IMR-90 (cell line): ENCODE measurements around the gene TRIM46. TPM values are rescaled to one million over a fixed set of nuclear protein-coding genes. Genes with fewer than 3 reads are reported as not detected.

Source experiments
- ATAC-seq: fragments of 200-7000 bp; cut with Tn5 transposase; 2 replicates; pipeline ENCODE4 v1.9.1; 2020; ENCODE audit warnings: low read depth, mild to moderate bottlenecking, moderate library complexity
- BruUV-seq: library from RNA; stranded (reverse); fragments of 400-500 nt; replicated peaks from 2 replicates; lab custom pipeline; 2021; lab: Mats Ljungman, UMichigan
- CTCF ChIA-PET: fragments of 300-600 bp; formaldehyde crosslinking; extraction: SDS; loops from one replicate; lab custom pipeline; 2021; ENCODE audit warnings: antibody characterized with exemption; lab: Yijun Ruan, JAX
- POLR2A ChIA-PET: fragments of 300-600 bp; sonication (Branson Sonifier 250); formaldehyde crosslinking; loops from one replicate; lab custom pipeline; 2022; ENCODE audit warnings: antibody characterized with exemption; ENCODE audit not compliant: unreplicated experiment; lab: Charles Lee
- DNase-seq: peaks from one replicate; pipeline ENCODE4 v3.0.0; 2013
- H2AFZ ChIP-seq: replicated peaks from 2 replicates; pipeline ENCODE3; 2013; ENCODE audit warnings: low read length, mild to moderate bottlenecking; ENCODE audit not compliant: poor library complexity
- H2AK5ac ChIP-seq: 2 replicates; pipeline ENCODE4 v1.6.1; 2013; ENCODE audit warnings: low read depth, low read length, inconsistent platforms
- H2AK9ac ChIP-seq: replicated peaks from 2 replicates; pipeline ENCODE3; 2013; ENCODE audit warnings: mild to moderate bottlenecking, low read depth, low read length, moderate library complexity; ENCODE audit not compliant: poor library complexity
- H2BK120ac ChIP-seq: 2 replicates; pipeline ENCODE4 v1.6.1; 2013; ENCODE audit warnings: low read depth, low read length, inconsistent platforms
- H2BK15ac ChIP-seq: 3 replicates; pipeline ENCODE4 v1.6.1; 2013; ENCODE audit warnings: low read depth, low read length, inconsistent platforms
- H2BK20ac ChIP-seq: 2 replicates; pipeline ENCODE4 v1.6.1; 2013; ENCODE audit warnings: low read depth, mild to moderate bottlenecking, inconsistent platforms, low read length, moderate library complexity
- H2BK5ac ChIP-seq: 2 replicates; pipeline ENCODE4 v1.6.1; 2013; ENCODE audit warnings: mild to moderate bottlenecking, low read depth, low read length, inconsistent platforms; ENCODE audit not compliant: poor library complexity, severe bottlenecking
- H3K14ac ChIP-seq: replicated peaks from 2 replicates; pipeline ENCODE4 v1.6.1; 2013; ENCODE audit warnings: low read depth, low read length, inconsistent platforms
- H3K18ac ChIP-seq: 2 replicates; pipeline ENCODE4 v1.6.1; 2013; ENCODE audit warnings: low read depth, low read length, control low read depth
- H3K23ac ChIP-seq: 2 replicates; pipeline ENCODE4 v1.6.1; 2013; ENCODE audit warnings: low read depth, low read length, inconsistent platforms
- H3K27ac ChIP-seq: 2 replicates; pipeline ENCODE4 v1.5.1; 2013; ENCODE audit warnings: mild to moderate bottlenecking, control low read depth, low read length; ENCODE audit not compliant: insufficient read depth
- H3K27me3 ChIP-seq: 2 replicates; pipeline ENCODE4 v1.6.1; 2013; ENCODE audit warnings: low read length; ENCODE audit not compliant: control insufficient read depth, insufficient read depth
- H3K36me3 ChIP-seq: 2 replicates; pipeline ENCODE4 v1.6.1; 2013; ENCODE audit warnings: low read length, mixed read lengths; ENCODE audit not compliant: control insufficient read depth, insufficient read depth
- H3K4ac ChIP-seq: 2 replicates; pipeline ENCODE4 v1.6.1; 2013; ENCODE audit warnings: low read depth, low read length, inconsistent platforms
- H3K4me1 ChIP-seq: 2 replicates; pipeline ENCODE4 v1.6.1; 2013; ENCODE audit warnings: low read length, mixed read lengths; ENCODE audit not compliant: control insufficient read depth, insufficient read depth
- H3K4me2 ChIP-seq: 2 replicates; pipeline ENCODE4 v1.6.1; 2013; ENCODE audit warnings: low read depth, mild to moderate bottlenecking, control low read depth, low read length, moderate library complexity
- H3K4me3 ChIP-seq: 2 replicates; pipeline ENCODE4 v1.5.1; 2013; ENCODE audit warnings: low read depth, mild to moderate bottlenecking, control low read depth, low read length, moderate library complexity; ENCODE audit not compliant: insufficient read depth
- H3K56ac ChIP-seq: 2 replicates; pipeline ENCODE4 v1.6.1; 2013; ENCODE audit warnings: low read length, inconsistent platforms; ENCODE audit not compliant: insufficient read depth; ENCODE audit errors: extremely low read depth
- H3K79me1 ChIP-seq, 2 experiments: 2 replicates each; pipeline ENCODE4 v1.6.1; 2013; ENCODE audit warnings: low read length in 2 of 2, inconsistent platforms in 1 of 2, low read depth in 1 of 2
- H3K9ac ChIP-seq: 2 replicates; pipeline ENCODE4 v1.6.1; 2013; ENCODE audit warnings: low read depth, low read length, control low read depth
- H3K9me1 ChIP-seq: 2 replicates; pipeline ENCODE4 v1.6.1; 2013; ENCODE audit warnings: low read length, inconsistent platforms; ENCODE audit not compliant: insufficient read depth
- H3K9me3 ChIP-seq: 2 replicates; pipeline ENCODE4 v1.6.1; 2013; ENCODE audit warnings: low read length; ENCODE audit not compliant: control insufficient read depth, insufficient read depth
- H4K20me1 ChIP-seq: 2 replicates; pipeline ENCODE4 v1.6.1; 2013; ENCODE audit warnings: low read length, inconsistent platforms; ENCODE audit not compliant: insufficient read depth
- H4K5ac ChIP-seq: 2 replicates; pipeline ENCODE4 v1.6.1; 2013; ENCODE audit warnings: mild to moderate bottlenecking, low read depth, low read length, control low read depth
- H4K8ac ChIP-seq, 2 experiments: 2 replicates each; pipeline ENCODE4 v1.6.1; 2013; ENCODE audit warnings: low read depth in 2 of 2, low read length in 2 of 2, control low read depth in 1 of 2, inconsistent platforms in 1 of 2
- H4K91ac ChIP-seq: 2 replicates; pipeline ENCODE4 v1.6.1; 2013; ENCODE audit warnings: low read depth, low read length, inconsistent platforms; ENCODE audit not compliant: insufficient read depth
- BHLHE40 ChIP-seq: fragments of 150-350 bp; IDR thresholded peaks from 2 replicates; pipeline ENCODE4 v1.6.1; 2016; ENCODE audit warnings: mild to moderate bottlenecking, low read depth, low read length
- CEBPB ChIP-seq: IDR thresholded peaks from 2 replicates; pipeline ENCODE4 v1.6.1; 2012; ENCODE audit warnings: low read depth, low read length, improper control_type of control experiment
- CHD1 ChIP-seq: IDR thresholded peaks from 2 replicates; pipeline ENCODE4 v1.6.1; 2012; ENCODE audit warnings: low read depth, low read length, improper control_type of control experiment
- FOS ChIP-seq: fragments of 150-350 bp; IDR thresholded peaks from 2 replicates; pipeline ENCODE4 v1.6.1; 2016; ENCODE audit warnings: low read depth, low read length
- MAFK ChIP-seq: IDR thresholded peaks from 2 replicates; pipeline ENCODE4 v1.6.1; 2012; ENCODE audit warnings: low read depth, low read length, improper control_type of control experiment
- MAZ ChIP-seq: IDR thresholded peaks from 2 replicates; pipeline ENCODE4 v1.6.1; 2012; ENCODE audit warnings: low read depth, mild to moderate bottlenecking, low read length, improper control_type of control experiment, moderate library complexity, borderline replicate concordance
- MXI1 ChIP-seq: IDR thresholded peaks from 2 replicates; pipeline ENCODE4 v1.6.1; 2012; ENCODE audit warnings: low read depth, mild to moderate bottlenecking, low read length, moderate library complexity, borderline replicate concordance
- NFE2L2 ChIP-seq: fragments of 150-350 bp; IDR thresholded peaks from 2 replicates; pipeline ENCODE4 v1.6.1; 2016; ENCODE audit warnings: low read depth, mild to moderate bottlenecking, low read length
- POLR2A ChIP-seq: IDR thresholded peaks from 2 replicates; pipeline ENCODE4 v1.6.1; 2012; ENCODE audit warnings: mild to moderate bottlenecking, low read depth, low read length
- RAD21 ChIP-seq: IDR thresholded peaks from 2 replicates; pipeline ENCODE4 v1.6.1; 2012; ENCODE audit warnings: low read length, improper control_type of control experiment
- RCOR1 ChIP-seq: IDR thresholded peaks from 2 replicates; pipeline ENCODE4 v1.6.1; 2012; ENCODE audit warnings: mild to moderate bottlenecking, low read length, improper control_type of control experiment; ENCODE audit not compliant: insufficient replicate concordance
- RFX5 ChIP-seq: IDR thresholded peaks from 2 replicates; pipeline ENCODE4 v1.8.0; 2012; ENCODE audit warnings: low read depth, mild to moderate bottlenecking, low read length, moderate library complexity
- SMC3 ChIP-seq: fragments of 150-350 bp; IDR thresholded peaks from 2 replicates; pipeline ENCODE4 v1.6.1; 2016; ENCODE audit warnings: low read depth, mild to moderate bottlenecking, antibody characterized with exemption, low read length, moderate library complexity
- WGBS, 2 experiments: methylation state at CpG; one replicate each; pipeline versions ENCODE4 v1.1.5 to v1.1.7; 2013; ENCODE audit warnings: missing lambda C conversion rate in 2 of 2; ENCODE audit not compliant: insufficient read length in 1 of 2; ENCODE audit errors: extremely low coverage in 2 of 2; 5-methylcytosine and 5-hydroxymethylcytosine counted together
- dilution Hi-C: fragments of 300-500 bp; cut with HindIII; formaldehyde crosslinking; loops from one replicate; pipeline ENCODE4 v1.14.3; 2018; ENCODE audit warnings: low sequenced_read_pairs; ENCODE audit not compliant: unreplicated experiment
- in situ Hi-C: fragments of 300-500 bp; cut with MboI; formaldehyde crosslinking; loops from 3 replicates; pipeline ENCODE4 v1.14.3; 2019; ENCODE audit warnings: low sequenced_read_pairs, inconsistent platforms, mixed read lengths
- intact Hi-C: fragments of 100-400 bp; cut with micrococcal nuclease; formaldehyde crosslinking; loops from 2 replicates; pipeline ENCODE4 v1.10.0; 2022
- polyA plus RNA-seq, 3 experiments: library from polyadenylated mRNA; depleted of rRNA; stranded (reverse); fragments of >200 nt; gene quantifications; 2 replicates each; pipeline ENCODE4 v1.2.3, GENCODE V29; 2012; ENCODE audit warnings: low replicate concordance in 1 of 3
- total RNA-seq: library from RNA; depleted of rRNA; stranded (reverse); fragments of >200 nt; gene quantifications from 2 replicates; pipeline ENCODE4 v1.2.3, GENCODE V29; 2012
- TF ChIP-seq, protein P1 (sequence below): conservative IDR thresholded peaks from 2 replicates; pipeline ENCODE4 v1.5.1; 2012; ENCODE audit warnings: mild to moderate bottlenecking, low read depth, low read length, improper control_type of control experiment
- TF ChIP-seq, protein P2 (sequence below): fragments of 150-350 bp; IDR thresholded peaks from 2 replicates; pipeline ENCODE4 v1.6.1; 2016; ENCODE audit warnings: low read depth, mild to moderate bottlenecking, low read length, moderate library complexity, borderline replicate concordance
- TF ChIP-seq, protein P3 (sequence below): fragments of 150-350 bp; IDR thresholded peaks from 2 replicates; pipeline ENCODE4 v1.6.1; 2017; ENCODE audit warnings: mild to moderate bottlenecking, antibody characterized with exemption, low read length, low read depth

Gene TRIM46
- total and polyA plus RNA-seq, 2 of the 4 experiments (the other 2 are of a cell fraction) = 2.3 to 6.2 TPM

DNA sequence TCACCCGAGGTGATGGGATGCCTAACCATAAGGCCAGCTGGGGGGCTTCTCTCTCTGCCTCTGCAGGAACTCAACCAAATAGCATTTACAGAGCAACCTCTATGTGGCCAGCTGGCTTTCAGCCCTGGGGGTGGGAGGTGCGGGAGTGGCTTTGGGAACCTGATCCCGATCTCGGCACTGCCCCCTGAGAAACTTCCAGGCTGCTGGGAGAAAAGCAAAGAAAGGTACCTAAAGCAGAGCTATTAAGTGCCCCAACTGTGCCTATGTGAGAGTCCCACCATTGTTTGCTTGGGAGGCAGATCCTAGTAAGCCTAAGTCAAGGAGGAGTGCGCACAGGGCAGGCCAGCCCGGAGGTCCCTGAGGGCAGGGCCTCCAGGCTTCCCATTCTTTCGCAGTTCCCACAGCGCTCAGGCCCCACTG, 7.6 kb upstream of the TRIM46 start:
- Histone ChIP-seq H2BK15ac (no peak overlapping the region), H3K4me1 (peaks cover 2% of the 10 kb centered on the region; the same call in 1 of the 2 replicates), H3K56ac (no peak overlapping the region), H2AK9ac (no peak overlapping the region), H3K27ac (no peak overlapping the region), H2AK5ac (no peak overlapping the region), H3K9me3 (no peaks in the 10 kb centered on the region), H3K14ac (no peak overlapping the region), H4K5ac (no peak overlapping the region), H3K4me3 (no peak overlapping the region), H3K23ac (no peak overlapping the region), H2AFZ (peak overlapping the region; percentile 32), H4K8ac (no peak overlapping the region), H3K79me1 (peaks cover 0 to 5% of the 10 kb centered on the region in 2 experiments; a peak in 3 of 4 replicates), H3K27me3 (peaks cover 6% of the 10 kb centered on the region; the same call in 1 of the 2 replicates), H4K20me1 (no peaks in the 10 kb centered on the region), H3K9ac (no peak overlapping the region), H3K4me2 (no peak overlapping the region), H3K36me3 (peaks cover 16% of the 10 kb centered on the region), H3K4ac (no peak overlapping the region), H3K9me1 (no peaks in the 10 kb centered on the region; the same call in 1 of the 2 replicates), H2BK20ac (no peak overlapping the region), H3K18ac (no peak overlapping the region), H4K91ac (no peak overlapping the region), H2BK5ac (no peak overlapping the region), H2BK120ac (no peak overlapping the region)
- ChIA-PET POLR2A (no interaction called here), CTCF (interaction anchor here (3.1 kb wide), 1 partner anchor 75 kb away, joined by 18 read pairs; no protein-coding TSS in a partner anchor)
- dilution Hi-C loops = no loop called here
- ATAC-seq (no peak), DNase-seq (no peak)
- in situ Hi-C loops = loop anchor here (5.0 kb wide), 1 partner anchor 74 kb away; no protein-coding TSS in a partner anchor
- no TSS peak for BruUV-seq
- TF ChIP-seq, protein P1, sequence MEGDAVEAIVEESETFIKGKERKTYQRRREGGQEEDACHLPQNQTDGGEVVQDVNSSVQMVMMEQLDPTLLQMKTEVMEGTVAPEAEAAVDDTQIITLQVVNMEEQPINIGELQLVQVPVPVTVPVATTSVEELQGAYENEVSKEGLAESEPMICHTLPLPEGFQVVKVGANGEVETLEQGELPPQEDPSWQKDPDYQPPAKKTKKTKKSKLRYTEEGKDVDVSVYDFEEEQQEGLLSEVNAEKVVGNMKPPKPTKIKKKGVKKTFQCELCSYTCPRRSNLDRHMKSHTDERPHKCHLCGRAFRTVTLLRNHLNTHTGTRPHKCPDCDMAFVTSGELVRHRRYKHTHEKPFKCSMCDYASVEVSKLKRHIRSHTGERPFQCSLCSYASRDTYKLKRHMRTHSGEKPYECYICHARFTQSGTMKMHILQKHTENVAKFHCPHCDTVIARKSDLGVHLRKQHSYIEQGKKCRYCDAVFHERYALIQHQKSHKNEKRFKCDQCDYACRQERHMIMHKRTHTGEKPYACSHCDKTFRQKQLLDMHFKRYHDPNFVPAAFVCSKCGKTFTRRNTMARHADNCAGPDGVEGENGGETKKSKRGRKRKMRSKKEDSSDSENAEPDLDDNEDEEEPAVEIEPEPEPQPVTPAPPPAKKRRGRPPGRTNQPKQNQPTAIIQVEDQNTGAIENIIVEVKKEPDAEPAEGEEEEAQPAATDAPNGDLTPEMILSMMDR = no peak
- TF ChIP-seq MAZ (no peak), RFX5 (no peak), CEBPB (no peak), FOS (no peak), CHD1 (no peak), MXI1 (no peak), MAFK (no peak), NFE2L2 (no peak), RCOR1 (no peak), BHLHE40 (no peak), POLR2A (no peak), RAD21 (no peak), SMC3 (no peak)
- TF ChIP-seq, protein P2, sequence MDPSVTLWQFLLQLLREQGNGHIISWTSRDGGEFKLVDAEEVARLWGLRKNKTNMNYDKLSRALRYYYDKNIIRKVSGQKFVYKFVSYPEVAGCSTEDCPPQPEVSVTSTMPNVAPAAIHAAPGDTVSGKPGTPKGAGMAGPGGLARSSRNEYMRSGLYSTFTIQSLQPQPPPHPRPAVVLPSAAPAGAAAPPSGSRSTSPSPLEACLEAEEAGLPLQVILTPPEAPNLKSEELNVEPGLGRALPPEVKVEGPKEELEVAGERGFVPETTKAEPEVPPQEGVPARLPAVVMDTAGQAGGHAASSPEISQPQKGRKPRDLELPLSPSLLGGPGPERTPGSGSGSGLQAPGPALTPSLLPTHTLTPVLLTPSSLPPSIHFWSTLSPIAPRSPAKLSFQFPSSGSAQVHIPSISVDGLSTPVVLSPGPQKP = no peak
- TF ChIP-seq, protein P3, sequence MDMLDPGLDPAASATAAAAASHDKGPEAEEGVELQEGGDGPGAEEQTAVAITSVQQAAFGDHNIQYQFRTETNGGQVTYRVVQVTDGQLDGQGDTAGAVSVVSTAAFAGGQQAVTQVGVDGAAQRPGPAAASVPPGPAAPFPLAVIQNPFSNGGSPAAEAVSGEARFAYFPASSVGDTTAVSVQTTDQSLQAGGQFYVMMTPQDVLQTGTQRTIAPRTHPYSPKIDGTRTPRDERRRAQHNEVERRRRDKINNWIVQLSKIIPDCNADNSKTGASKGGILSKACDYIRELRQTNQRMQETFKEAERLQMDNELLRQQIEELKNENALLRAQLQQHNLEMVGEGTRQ = no peak
- WGBS, 2 experiments = 51% methylated on average over 7 of the region's 8 CpGs; no CpG with 5 or more reads in 1 of the 2 experiments
- intact Hi-C loops = no loop called here
